Measurements from ENCODE around the gene CCDC17.

CCDC17 gene

DNA sequence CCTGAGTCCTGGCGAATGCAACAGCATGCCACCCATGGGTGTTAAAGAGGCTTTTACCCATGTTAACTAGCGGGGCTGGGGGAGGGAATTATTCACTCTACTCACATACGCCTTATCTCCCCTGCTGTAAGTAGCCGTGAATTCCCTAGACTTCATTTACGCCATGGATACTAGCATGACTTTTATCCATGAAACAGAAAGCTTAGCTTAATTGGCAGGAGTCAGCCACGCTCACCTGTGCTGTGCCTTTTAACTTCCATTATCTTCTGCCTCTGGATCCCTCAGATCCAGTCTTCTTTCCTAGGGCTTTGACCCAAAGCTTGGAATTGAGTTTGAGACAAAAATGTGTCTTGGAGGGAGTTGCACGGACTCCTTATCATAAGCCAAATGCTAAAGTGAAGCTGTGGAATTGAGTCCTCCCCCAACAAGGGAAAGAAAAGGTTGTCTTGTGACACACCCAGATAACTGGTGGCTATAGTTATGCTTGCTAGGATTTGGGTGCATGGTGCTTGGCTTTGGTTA lies 49.7 kb downstream of the CCDC17 start:
- DNase-seq: no peak

- no peak for DNase-seq
These were observed 50.5 kb downstream of the CCDC17 start for GRCh38 chr1:45573231-45573804.

- DNase-seq: no peak
These were observed 53.2 kb downstream of the CCDC17 start for GRCh38 chr1:45570631-45571030.
